Ascending aorta (tissue), 2 donors: Measurements from ENCODE around the gene CENPP. TPM values are rescaled to one million over a fixed set of nuclear protein-coding genes. Genes with fewer than 3 reads are reported as not detected.
A peak's percentile ranks its signal among the peaks of the same experiment; 100 is the strongest.

Experiments used
- DNase-seq, 2 donors: peaks; one replicate each; pipeline ENCODE4 v3.0.0-alpha.2; 2019; ENCODE audit warnings: low spot score in 2 of 2
- H3K27ac ChIP-seq, 2 donors: fragments of 200-600 bp; sonication (generic); one replicate each; pipeline ENCODE4 v1.5.1; 2016 to 2017; ENCODE audit warnings: mild to moderate bottlenecking in 1 of 2
- H3K27me3 ChIP-seq: fragments of 200-600 bp; sonication (generic); one replicate; pipeline ENCODE4 v1.5.1; 2017
- H3K36me3 ChIP-seq, 2 donors: fragments of 200-600 bp; sonication (generic); one replicate each; pipeline ENCODE4 v1.5.1; 2016
- H3K4me1 ChIP-seq, 2 donors: fragments of 200-600 bp; sonication (generic); one replicate each; pipeline ENCODE4 v1.5.1; 2016 to 2017; ENCODE audit warnings: mild to moderate bottlenecking in 1 of 2
- H3K4me3 ChIP-seq, 2 donors: fragments of 200-600 bp; sonication (generic); one replicate each; pipeline ENCODE4 v1.5.1; 2016 to 2017; ENCODE audit warnings: mild to moderate bottlenecking in 1 of 2
- H3K9me3 ChIP-seq, 2 donors: fragments of 200-600 bp; sonication (generic); one replicate each; pipeline ENCODE4 v1.5.1; 2016
- intact Hi-C: fragments of 100-400 bp; cut with DNase I; formaldehyde crosslinking; loops from one replicate; pipeline ENCODE4 v1.15.1; 2023
- total RNA-seq: library from RNA; depleted of rRNA; stranded (reverse); fragments of >200 nt; gene quantifications from one replicate; pipeline ENCODE4 v1.1.0, GENCODE V29; 2016
- TF ChIP-seq, protein P1 (sequence below), 3 experiments: fragments of 200-600 bp in 2 of 3; fragments of 450-650 bp in 1 of 3; sonication (generic) in 2 of 3; IDR thresholded peaks; one replicate each; pipeline ENCODE4 v1.5.1; 2016 to 2019; ENCODE audit warnings: antibody characterized with exemption in 3 of 3, mild to moderate bottlenecking in 1 of 3, moderate library complexity in 1 of 3

Gene CENPP
- total RNA-seq, 1 donor from 2014 or later: 0.43 TPM

DNA sequence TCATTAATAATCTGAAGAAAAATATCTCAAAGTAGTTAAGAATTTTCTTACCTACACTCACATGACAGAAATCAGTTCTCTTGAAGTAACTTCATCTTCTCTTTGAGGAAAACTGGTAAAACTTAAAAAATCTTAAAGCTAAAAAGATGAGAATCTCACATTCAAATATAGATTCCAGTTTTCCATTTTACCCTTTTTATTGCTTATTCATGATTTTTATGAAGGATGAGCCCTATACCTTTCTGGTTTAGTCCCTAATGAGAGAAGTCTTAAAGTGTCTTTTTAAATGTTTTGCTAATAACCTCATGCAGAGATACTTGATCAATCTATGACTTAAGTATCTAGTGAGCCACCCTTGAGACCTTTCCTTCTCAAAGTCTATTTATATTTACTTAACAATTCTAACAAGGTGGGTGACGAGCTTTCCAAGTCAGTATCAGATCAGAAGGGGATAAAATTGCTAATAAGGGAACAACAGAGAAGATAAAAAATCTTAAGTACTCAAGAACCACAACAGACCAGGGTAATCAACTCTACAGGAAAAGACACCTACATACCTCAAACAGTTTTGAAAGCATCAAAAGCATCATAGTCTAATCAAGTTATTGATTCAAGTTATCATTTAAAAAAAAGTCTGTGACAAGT is 34.8 kb upstream of the CENPP start:
- no peak overlapping the region for H3K4me3 ChIP-seq
- H3K27me3 ChIP-seq: no peaks in the 10 kb centered on the region
- TF ChIP-seq, protein P1, sequence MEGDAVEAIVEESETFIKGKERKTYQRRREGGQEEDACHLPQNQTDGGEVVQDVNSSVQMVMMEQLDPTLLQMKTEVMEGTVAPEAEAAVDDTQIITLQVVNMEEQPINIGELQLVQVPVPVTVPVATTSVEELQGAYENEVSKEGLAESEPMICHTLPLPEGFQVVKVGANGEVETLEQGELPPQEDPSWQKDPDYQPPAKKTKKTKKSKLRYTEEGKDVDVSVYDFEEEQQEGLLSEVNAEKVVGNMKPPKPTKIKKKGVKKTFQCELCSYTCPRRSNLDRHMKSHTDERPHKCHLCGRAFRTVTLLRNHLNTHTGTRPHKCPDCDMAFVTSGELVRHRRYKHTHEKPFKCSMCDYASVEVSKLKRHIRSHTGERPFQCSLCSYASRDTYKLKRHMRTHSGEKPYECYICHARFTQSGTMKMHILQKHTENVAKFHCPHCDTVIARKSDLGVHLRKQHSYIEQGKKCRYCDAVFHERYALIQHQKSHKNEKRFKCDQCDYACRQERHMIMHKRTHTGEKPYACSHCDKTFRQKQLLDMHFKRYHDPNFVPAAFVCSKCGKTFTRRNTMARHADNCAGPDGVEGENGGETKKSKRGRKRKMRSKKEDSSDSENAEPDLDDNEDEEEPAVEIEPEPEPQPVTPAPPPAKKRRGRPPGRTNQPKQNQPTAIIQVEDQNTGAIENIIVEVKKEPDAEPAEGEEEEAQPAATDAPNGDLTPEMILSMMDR (IDR thresholded peaks at IDR 0.05): no peak
- H3K27ac ChIP-seq: no peak overlapping the region
- peaks cover 2 to 16% of the 10 kb centered on the region in 2 donors for H3K36me3 ChIP-seq
- no peaks in the 10 kb centered on the region for H3K9me3 ChIP-seq
- H3K4me1 ChIP-seq: peaks cover 8 to 12% of the 10 kb centered on the region in 2 donors
- no peak for DNase-seq
- intact Hi-C loops: loop anchor here (5.0 kb wide), 1 partner anchor 471 kb away; the partner anchor contains the start of gene BICD2

DNA sequence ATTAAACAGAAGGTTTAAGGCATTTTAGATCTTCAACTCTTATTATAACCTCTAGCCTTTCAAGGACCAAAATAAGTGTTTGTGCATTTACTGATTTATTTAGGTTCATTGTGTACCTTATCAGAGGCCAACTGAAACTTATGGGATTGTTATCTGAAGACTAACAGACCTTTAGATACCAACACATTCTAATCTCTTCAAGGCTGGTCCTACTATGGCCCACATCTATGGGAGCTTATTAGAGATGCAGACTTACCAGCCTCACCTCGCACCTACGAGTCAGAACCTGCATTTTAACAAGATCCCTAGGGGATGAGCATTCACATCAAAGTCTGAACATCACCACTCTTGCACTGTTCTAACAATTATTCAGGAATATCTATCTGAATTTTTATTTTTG is 34.2 kb upstream of the CENPP start:
- Histone ChIP-seq H3K36me3 (peaks cover 0 to 13% of the 10 kb centered on the region in 2 donors), H3K9me3 (no peaks in the 10 kb centered on the region), H3K27ac (no peak overlapping the region), H3K4me3 (no peak overlapping the region), H3K4me1 (peaks cover 8 to 12% of the 10 kb centered on the region in 2 donors), H3K27me3 (no peaks in the 10 kb centered on the region)
- DNase-seq: no peak
- TF ChIP-seq, protein P1 (IDR thresholded peaks at IDR 0.05): no peak
- intact Hi-C loops: loop anchor here (5.0 kb wide), 1 partner anchor 471 kb away; the partner anchor contains the start of gene BICD2

DNA sequence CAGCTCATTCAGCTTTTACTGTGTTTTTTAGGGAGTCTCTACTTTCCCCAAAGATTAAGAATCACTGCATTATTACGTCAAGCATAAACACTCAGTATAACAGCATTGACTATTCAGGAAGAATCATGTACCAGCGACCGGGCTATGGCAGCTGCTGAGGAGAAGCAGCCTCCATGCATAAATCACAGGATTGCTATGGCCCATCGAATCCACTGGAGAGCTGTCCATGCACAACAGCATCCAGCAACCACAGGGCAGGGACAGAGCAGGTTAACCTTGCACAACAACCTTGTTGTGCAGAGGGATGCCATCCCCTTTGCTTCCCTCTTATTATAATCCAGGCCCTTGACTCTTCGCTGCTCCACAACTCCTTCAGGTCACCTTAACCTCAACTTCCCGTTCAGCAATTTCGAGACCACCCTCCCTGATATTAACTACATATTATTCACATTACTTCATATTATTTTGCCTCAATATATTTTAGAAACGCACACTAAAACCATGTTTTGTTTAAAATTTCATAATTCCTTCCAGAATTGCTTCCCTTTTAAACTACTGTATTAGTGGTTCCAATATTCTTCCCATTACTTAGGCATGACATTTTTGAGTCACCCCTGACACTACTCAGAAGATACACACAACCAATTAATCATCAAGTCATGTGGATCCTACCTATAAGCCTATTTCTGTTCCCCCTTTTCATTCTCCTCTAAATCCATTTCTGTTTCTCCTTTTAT is 33.2 kb upstream of the CENPP start:
- no peak for DNase-seq
- H3K9me3 ChIP-seq: no peaks in the 10 kb centered on the region
- peak overlapping the region in 1 of 2 donors; percentile 57 for H3K27ac ChIP-seq
- intact Hi-C loops: loop anchor here (1.0 to 5.0 kb wide), 5 partner anchors 33 to 470 kb away; partner anchors contain the start of genes BICD2, CENPP, IPPK and NOL8
- no peaks in the 10 kb centered on the region for H3K27me3 ChIP-seq
- H3K4me3 ChIP-seq: peak overlapping the region; percentile 64 to 80
- H3K4me1 ChIP-seq: peaks cover 8 to 12% of the 10 kb centered on the region in 2 donors
- peaks cover 0 to 10% of the 10 kb centered on the region in 2 donors for H3K36me3 ChIP-seq
- TF ChIP-seq, protein P1 (IDR thresholded peaks at IDR 0.05): no peak

DNA sequence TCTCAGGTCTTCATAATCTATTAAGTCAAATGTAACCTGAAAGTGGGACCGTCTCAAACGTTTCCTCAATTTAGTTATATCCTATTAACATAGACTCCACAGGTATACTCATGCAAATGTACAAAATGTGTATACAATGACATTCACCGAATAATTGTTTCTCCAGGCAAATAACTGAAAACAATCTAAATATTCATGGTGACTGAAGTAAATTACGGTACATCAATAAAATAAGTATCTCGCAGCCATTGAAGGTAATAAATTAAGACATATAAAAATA is 32.7 kb upstream of the CENPP start:
- Histone ChIP-seq H3K27me3 (no peaks in the 10 kb centered on the region), H3K4me1 (peaks cover 8 to 12% of the 10 kb centered on the region in 2 donors), H3K9me3 (no peaks in the 10 kb centered on the region), H3K27ac (peak overlapping the region; percentile 54 to 57), H3K36me3 (peaks cover under 1 to 13% of the 10 kb centered on the region in 2 donors), H3K4me3 (peak overlapping the region; percentile 64 to 80)
- no peak for DNase-seq
- TF ChIP-seq, protein P1 (IDR thresholded peaks at IDR 0.05): no peak
- intact Hi-C loops: loop anchor here (1.0 to 5.0 kb wide), 5 partner anchors 32 to 469 kb away; partner anchors contain the start of genes BICD2, CENPP, IPPK and NOL8

DNA sequence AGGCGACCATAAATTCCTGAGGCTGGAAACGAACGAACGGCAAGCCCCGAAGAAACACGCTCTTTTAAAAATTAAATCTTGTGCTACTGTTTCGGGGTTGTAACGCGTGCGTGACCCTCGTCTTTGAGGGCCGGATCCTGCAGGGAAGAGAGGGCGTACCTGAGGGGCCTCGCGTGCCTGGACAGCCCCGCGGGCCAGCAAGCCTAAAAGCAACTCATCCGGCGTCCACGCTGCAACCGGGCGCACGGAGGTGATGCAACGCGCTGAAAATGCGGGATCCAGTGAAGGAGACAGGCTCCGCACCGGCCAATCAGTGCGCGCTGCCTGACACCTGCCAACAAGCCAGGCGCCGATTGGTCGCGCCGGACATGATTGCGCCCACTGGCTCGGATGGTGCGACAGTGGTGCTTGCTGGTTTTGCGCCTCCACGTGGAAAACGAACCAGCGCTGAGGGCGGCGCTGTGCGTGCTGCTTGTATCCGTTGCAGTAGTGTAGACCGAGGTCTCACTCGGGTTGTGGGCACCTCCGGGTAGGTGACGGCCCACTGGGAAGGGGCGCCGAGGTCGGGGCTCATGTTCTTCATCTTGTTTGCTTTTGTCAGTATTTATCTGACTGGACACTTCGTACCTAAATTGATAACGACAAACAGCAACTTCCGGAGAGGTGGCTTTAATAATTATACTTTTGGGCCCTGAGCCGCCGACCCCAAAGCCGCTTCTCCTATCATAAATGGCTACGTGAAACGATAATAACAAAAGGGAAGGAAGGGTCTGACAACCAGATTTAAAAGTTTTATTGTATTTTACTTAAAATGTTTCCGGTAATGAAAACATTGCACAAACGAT is 32.1 kb upstream of the CENPP start, which contains the start of gene IARS1:
Gene IARS1 (minus strand): TSS at position 246 of the 845 bp plus-strand sequence. CDS start 4,278 bp downstream, outside the sequence.
- H3K4me1 ChIP-seq: peaks cover 8 to 12% of the 10 kb centered on the region in 2 donors
- no peaks in the 10 kb centered on the region for H3K9me3 ChIP-seq
- peak; percentile 96 to 100 for DNase-seq
- intact Hi-C loops: loop anchor here (1.0 to 5.0 kb wide), 6 partner anchors 32 to 469 kb away; partner anchors contain the start of genes BICD2, CENPP, IPPK and NOL8
- TF ChIP-seq, protein P1 (IDR thresholded peaks at IDR 0.05): peak in 1 of 3 experiments; percentile 33
- H3K27ac ChIP-seq: peak within 1 kb of the TSS; percentile 54 to 67
- H3K4me3 ChIP-seq: peak within 1 kb of the TSS; percentile 64 to 80
- peaks cover 7 to 20% of the 10 kb centered on the region in 2 donors for H3K36me3 ChIP-seq
- H3K27me3 ChIP-seq: no peaks in the 10 kb centered on the region
